Measurements from ENCODE around the gene ANKLE2.
"Not testable (repeated sequence)": the region's sequence is repeated elsewhere in the genome, so short reads cannot be mapped to it uniquely, and the experiment has no call there.

The ANKLE2 gene

GRCh38 chr12:132761032-132761920 lies at the start of gene ANKLE2:
ANKLE2 (minus strand) TSS chr12:132761832; CDS start chr12:132761798, 34 bp downstream.
- DNase-seq (ENCODE audit: low spot score): peak; percentile 87

GRCh38 chr12:132809391-132809790 lies 47.8 kb upstream of the ANKLE2 start:
- DNase-seq (ENCODE audit: low spot score): not testable (repeated sequence)

- no peak for DNase-seq (ENCODE audit: low spot score)
Measured at GRCh38 chr12:132807295-132808092, 45.9 kb upstream of the ANKLE2 start.

- DNase-seq (ENCODE audit: low spot score): no peak
Measured at GRCh38 chr12:132806857-132807256, 45.2 kb upstream of the ANKLE2 start.

- no peak for DNase-seq (ENCODE audit: low spot score)
Measured at GRCh38 chr12:132804426-132804861, 42.8 kb upstream of the ANKLE2 start.

- DNase-seq (ENCODE audit: low spot score): no peak
Measured at GRCh38 chr12:132803888-132804287, 42.3 kb upstream of the ANKLE2 start.

- no peak for DNase-seq (ENCODE audit: low spot score)
Measured at GRCh38 chr12:132803125-132803524, 41.5 kb upstream of the ANKLE2 start.

- no peak for DNase-seq (ENCODE audit: low spot score)
Measured at GRCh38 chr12:132801741-132802140, 40.1 kb upstream of the ANKLE2 start.

- DNase-seq (ENCODE audit: low spot score): no peak
Measured at GRCh38 chr12:132798836-132799235, 37.2 kb upstream of the ANKLE2 start.

GRCh38 chr12:132797820-132798570 lies 36.4 kb upstream of the ANKLE2 start:
- no peak for DNase-seq (ENCODE audit: low spot score)

- no peak for DNase-seq (ENCODE audit: low spot score)
Measured at GRCh38 chr12:132795847-132796246, 34.2 kb upstream of the ANKLE2 start.

GRCh38 chr12:132791940-132792339 lies 30.3 kb upstream of the ANKLE2 start:
- DNase-seq (ENCODE audit: low spot score): not testable (repeated sequence)

GRCh38 chr12:132789099-132789471 lies 27.5 kb upstream of the ANKLE2 start:
- DNase-seq (ENCODE audit: low spot score): no peak

- DNase-seq (ENCODE audit: low spot score): peak; percentile 66
Measured at GRCh38 chr12:132788375-132789098, 26.9 kb upstream of the ANKLE2 start.

GRCh38 chr12:132787877-132788276 lies 26.2 kb upstream of the ANKLE2 start:
- no peak for DNase-seq (ENCODE audit: low spot score)

- DNase-seq (ENCODE audit: low spot score): no peak
Measured at GRCh38 chr12:132786192-132786591, 24.6 kb upstream of the ANKLE2 start.

GRCh38 chr12:132784580-132784979 lies 22.9 kb upstream of the ANKLE2 start:
- no peak for DNase-seq (ENCODE audit: low spot score)

- DNase-seq (ENCODE audit: low spot score): no peak
Measured at GRCh38 chr12:132783917-132784531, 22.4 kb upstream of the ANKLE2 start.

GRCh38 chr12:132781938-132782337 lies 20.3 kb upstream of the ANKLE2 start:
- no peak for DNase-seq (ENCODE audit: low spot score)

GRCh38 chr12:132779781-132780353 lies 18.2 kb upstream of the ANKLE2 start:
- DNase-seq (ENCODE audit: low spot score): no peak

- DNase-seq (ENCODE audit: low spot score): no peak
Measured at GRCh38 chr12:132777614-132778013, 16.0 kb upstream of the ANKLE2 start.

All from AG08396 (cell line).